Neural cell (in vitro differentiated cells): Measurements from ENCODE around the gene SLFN12. TPM values are rescaled to one million over a fixed set of nuclear protein-coding genes. Genes with fewer than 3 reads are reported as not detected.

ENCODE experiments used
- H2AFZ ChIP-seq: fragments of 200-600, 300-800 bp; sonication (generic), shearing (Covaris generic); 2 replicates; pipeline ENCODE4 v1.6.0; 2014; ENCODE audit warnings: low read depth, mild to moderate bottlenecking, antibody characterized with exemption, low read length, moderate library complexity
- H3F3A ChIP-seq: fragments of 200-600 bp; shearing (Covaris generic); 2 replicates; pipeline ENCODE4 v1.6.1; 2016; ENCODE audit warnings: mild to moderate bottlenecking, moderate library complexity, mixed read lengths, antibody characterized with exemption, low read length; ENCODE audit not compliant: insufficient read depth, poor library complexity, severe bottlenecking
- H3K27ac ChIP-seq: fragments of 200-600, 300-800 bp; sonication (generic), shearing (Covaris generic); 2 replicates; pipeline ENCODE4 v1.5.1; 2014; ENCODE audit warnings: mild to moderate bottlenecking, low read length, moderate library complexity
- H3K27me3 ChIP-seq: fragments of 300-800, 200-600 bp; sonication (generic), shearing (Covaris generic); 2 replicates; pipeline ENCODE4 v1.6.0; 2014; ENCODE audit warnings: mild to moderate bottlenecking, low read depth, low read length, moderate library complexity; ENCODE audit not compliant: insufficient read depth
- H3K36me3 ChIP-seq: fragments of 300-800, 200-600 bp; sonication (generic), shearing (Covaris generic); 2 replicates; pipeline ENCODE4 v1.5.1; 2014; ENCODE audit warnings: mild to moderate bottlenecking, antibody characterized with exemption, low read length, moderate library complexity; ENCODE audit not compliant: insufficient read depth
- H3K4me2 ChIP-seq: fragments of 300-800, 200-600 bp; sonication (generic), shearing (Covaris generic); 2 replicates; pipeline ENCODE4 v1.6.0; 2014; ENCODE audit warnings: mild to moderate bottlenecking, low read length
- H3K4me3 ChIP-seq: fragments of 300-800, 200-600 bp; sonication (generic), shearing (Covaris generic); 2 replicates; pipeline ENCODE4 v1.5.1; 2014; ENCODE audit warnings: mild to moderate bottlenecking, low read length, moderate library complexity
- H3K79me2 ChIP-seq: fragments of 200-600 bp; shearing (Covaris generic); replicated peaks from 2 replicates; pipeline ENCODE4 v1.6.0; 2014; ENCODE audit warnings: mild to moderate bottlenecking, low read length, moderate library complexity; ENCODE audit not compliant: insufficient read depth
- H3K9ac ChIP-seq: fragments of 300-800, 200-600 bp; sonication (generic), shearing (Covaris generic); 2 replicates; pipeline ENCODE4 v1.6.1; 2016; ENCODE audit warnings: mild to moderate bottlenecking, low read length, mixed read lengths
- H3K9me2 ChIP-seq: fragments of 200-600 bp; shearing (Covaris generic); 2 replicates; pipeline ENCODE4 v1.6.1; 2016; ENCODE audit warnings: mild to moderate bottlenecking, low read length, mixed read lengths; ENCODE audit not compliant: insufficient read depth
- H3K9me3 ChIP-seq: fragments of 200-600, 300-800 bp; sonication (generic), shearing (Covaris generic); 2 replicates; pipeline ENCODE4 v1.6.1; 2016; ENCODE audit warnings: mild to moderate bottlenecking, mixed run types, low read length, moderate library complexity, mixed read lengths
- H4K20me1 ChIP-seq: fragments of 200-600 bp; shearing (Covaris generic); 2 replicates; pipeline ENCODE4 v1.6.1; 2016; ENCODE audit warnings: mild to moderate bottlenecking, mixed run types; ENCODE audit not compliant: insufficient read depth
- EP300 ChIP-seq: fragments of 450-650 bp; conservative IDR thresholded peaks from 2 replicates; pipeline ENCODE4 v1.6.1; 2014; ENCODE audit warnings: antibody characterized with exemption, mild to moderate bottlenecking, moderate library complexity; ENCODE audit not compliant: poor library complexity, severe bottlenecking
- EZH2 ChIP-seq: fragments of 200-600, 300-800 bp; shearing (Covaris generic), sonication (generic); IDR thresholded peaks from 2 replicates; pipeline ENCODE4 v1.6.1; 2014; ENCODE audit warnings: antibody characterized with exemption, low read length, borderline replicate concordance, mild to moderate bottlenecking; ENCODE audit not compliant: insufficient read depth, poor library complexity, severe bottlenecking
- MXI1 ChIP-seq: fragments of 450-650 bp; conservative IDR thresholded peaks from 2 replicates; pipeline ENCODE4 v1.6.1; 2014; ENCODE audit warnings: antibody characterized with exemption, mild to moderate bottlenecking; ENCODE audit not compliant: poor library complexity, severe bottlenecking
- POLR2AphosphoS5 ChIP-seq: IDR thresholded peaks from 2 replicates; pipeline ENCODE4 v1.6.1; 2012
- RAD21 ChIP-seq: fragments of 450-650 bp; conservative IDR thresholded peaks from 2 replicates; pipeline ENCODE4 v1.6.1; 2014; ENCODE audit warnings: antibody characterized with exemption, mild to moderate bottlenecking, moderate library complexity
- SMC3 ChIP-seq: fragments of 450-650 bp; conservative IDR thresholded peaks from 2 replicates; pipeline ENCODE4 v1.6.1; 2014; ENCODE audit warnings: antibody characterized with exemption, mild to moderate bottlenecking, moderate library complexity; ENCODE audit not compliant: poor library complexity
- TAF1 ChIP-seq: IDR thresholded peaks from 2 replicates; pipeline ENCODE4 v1.6.1; 2012; ENCODE audit warnings: low read depth
- polyA plus RNA-seq: library from polyadenylated mRNA; depleted of rRNA; stranded (reverse); fragments of >200 nt; gene quantifications from 2 replicates; pipeline ENCODE4 v1.2.3, GENCODE V29; 2014
- TF ChIP-seq, protein P1 (sequence below): IDR thresholded peaks from 2 replicates; pipeline ENCODE4 v1.6.1; 2012; ENCODE audit warnings: borderline replicate concordance
- TF ChIP-seq, protein P2 (sequence below): fragments of 450-650 bp; IDR thresholded peaks from 2 replicates; pipeline ENCODE4 v1.5.1; 2014; ENCODE audit warnings: antibody characterized with exemption, mild to moderate bottlenecking, moderate library complexity; ENCODE audit not compliant: poor library complexity, severe bottlenecking

The SLFN12 gene
- polyA plus RNA-seq, 1 donor from 2014 or later, result not detected

DNA sequence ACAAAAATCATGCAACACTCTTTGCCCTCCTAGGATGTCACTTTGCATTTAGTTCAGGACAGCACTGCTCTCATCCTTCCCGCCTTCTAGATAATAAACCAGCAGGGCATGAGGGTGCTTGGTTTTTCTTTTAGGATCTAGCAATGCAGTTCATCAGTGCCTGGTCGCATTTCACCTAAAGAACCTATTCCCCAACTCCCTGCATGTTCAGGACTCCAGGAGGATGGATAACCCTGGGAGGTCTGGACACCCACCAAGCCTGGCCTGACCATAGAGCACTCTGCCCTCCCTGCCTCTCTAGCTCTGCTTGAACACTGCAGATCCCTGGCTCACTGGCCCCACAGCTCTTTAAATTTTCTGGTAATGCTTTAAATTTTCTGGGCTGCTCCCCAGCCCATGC is 2.6 kb downstream of the SLFN12 start:
- H3F3A ChIP-seq, result no peaks in the 10 kb centered on the region
- no peak overlapping the region for H3K4me2 ChIP-seq
- no peak overlapping the region for H3K27ac ChIP-seq
- no peaks in the 10 kb centered on the region for H3K27me3 ChIP-seq
- no peaks in the 10 kb centered on the region for H3K79me2 ChIP-seq
- H3K9me3 ChIP-seq, result no peaks in the 10 kb centered on the region
- no peak overlapping the region for H2AFZ ChIP-seq
- H3K9me2 ChIP-seq, result no peaks in the 10 kb centered on the region
- no peaks in the 10 kb centered on the region for H3K36me3 ChIP-seq
- H3K9ac ChIP-seq, result no peak overlapping the region
- H4K20me1 ChIP-seq, result no peaks in the 10 kb centered on the region
- no peak overlapping the region for H3K4me3 ChIP-seq
- TF ChIP-seq POLR2AphosphoS5 (no peak), SMC3 (no peak), TAF1 (no peak), RAD21 (no peak), MXI1 (no peak), EZH2 (no peak), EP300 (no peak)
- TF ChIP-seq, protein P1, sequence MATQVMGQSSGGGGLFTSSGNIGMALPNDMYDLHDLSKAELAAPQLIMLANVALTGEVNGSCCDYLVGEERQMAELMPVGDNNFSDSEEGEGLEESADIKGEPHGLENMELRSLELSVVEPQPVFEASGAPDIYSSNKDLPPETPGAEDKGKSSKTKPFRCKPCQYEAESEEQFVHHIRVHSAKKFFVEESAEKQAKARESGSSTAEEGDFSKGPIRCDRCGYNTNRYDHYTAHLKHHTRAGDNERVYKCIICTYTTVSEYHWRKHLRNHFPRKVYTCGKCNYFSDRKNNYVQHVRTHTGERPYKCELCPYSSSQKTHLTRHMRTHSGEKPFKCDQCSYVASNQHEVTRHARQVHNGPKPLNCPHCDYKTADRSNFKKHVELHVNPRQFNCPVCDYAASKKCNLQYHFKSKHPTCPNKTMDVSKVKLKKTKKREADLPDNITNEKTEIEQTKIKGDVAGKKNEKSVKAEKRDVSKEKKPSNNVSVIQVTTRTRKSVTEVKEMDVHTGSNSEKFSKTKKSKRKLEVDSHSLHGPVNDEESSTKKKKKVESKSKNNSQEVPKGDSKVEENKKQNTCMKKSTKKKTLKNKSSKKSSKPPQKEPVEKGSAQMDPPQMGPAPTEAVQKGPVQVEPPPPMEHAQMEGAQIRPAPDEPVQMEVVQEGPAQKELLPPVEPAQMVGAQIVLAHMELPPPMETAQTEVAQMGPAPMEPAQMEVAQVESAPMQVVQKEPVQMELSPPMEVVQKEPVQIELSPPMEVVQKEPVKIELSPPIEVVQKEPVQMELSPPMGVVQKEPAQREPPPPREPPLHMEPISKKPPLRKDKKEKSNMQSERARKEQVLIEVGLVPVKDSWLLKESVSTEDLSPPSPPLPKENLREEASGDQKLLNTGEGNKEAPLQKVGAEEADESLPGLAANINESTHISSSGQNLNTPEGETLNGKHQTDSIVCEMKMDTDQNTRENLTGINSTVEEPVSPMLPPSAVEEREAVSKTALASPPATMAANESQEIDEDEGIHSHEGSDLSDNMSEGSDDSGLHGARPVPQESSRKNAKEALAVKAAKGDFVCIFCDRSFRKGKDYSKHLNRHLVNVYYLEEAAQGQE, result no peak
- TF ChIP-seq, protein P2, sequence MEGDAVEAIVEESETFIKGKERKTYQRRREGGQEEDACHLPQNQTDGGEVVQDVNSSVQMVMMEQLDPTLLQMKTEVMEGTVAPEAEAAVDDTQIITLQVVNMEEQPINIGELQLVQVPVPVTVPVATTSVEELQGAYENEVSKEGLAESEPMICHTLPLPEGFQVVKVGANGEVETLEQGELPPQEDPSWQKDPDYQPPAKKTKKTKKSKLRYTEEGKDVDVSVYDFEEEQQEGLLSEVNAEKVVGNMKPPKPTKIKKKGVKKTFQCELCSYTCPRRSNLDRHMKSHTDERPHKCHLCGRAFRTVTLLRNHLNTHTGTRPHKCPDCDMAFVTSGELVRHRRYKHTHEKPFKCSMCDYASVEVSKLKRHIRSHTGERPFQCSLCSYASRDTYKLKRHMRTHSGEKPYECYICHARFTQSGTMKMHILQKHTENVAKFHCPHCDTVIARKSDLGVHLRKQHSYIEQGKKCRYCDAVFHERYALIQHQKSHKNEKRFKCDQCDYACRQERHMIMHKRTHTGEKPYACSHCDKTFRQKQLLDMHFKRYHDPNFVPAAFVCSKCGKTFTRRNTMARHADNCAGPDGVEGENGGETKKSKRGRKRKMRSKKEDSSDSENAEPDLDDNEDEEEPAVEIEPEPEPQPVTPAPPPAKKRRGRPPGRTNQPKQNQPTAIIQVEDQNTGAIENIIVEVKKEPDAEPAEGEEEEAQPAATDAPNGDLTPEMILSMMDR, result no peak

DNA sequence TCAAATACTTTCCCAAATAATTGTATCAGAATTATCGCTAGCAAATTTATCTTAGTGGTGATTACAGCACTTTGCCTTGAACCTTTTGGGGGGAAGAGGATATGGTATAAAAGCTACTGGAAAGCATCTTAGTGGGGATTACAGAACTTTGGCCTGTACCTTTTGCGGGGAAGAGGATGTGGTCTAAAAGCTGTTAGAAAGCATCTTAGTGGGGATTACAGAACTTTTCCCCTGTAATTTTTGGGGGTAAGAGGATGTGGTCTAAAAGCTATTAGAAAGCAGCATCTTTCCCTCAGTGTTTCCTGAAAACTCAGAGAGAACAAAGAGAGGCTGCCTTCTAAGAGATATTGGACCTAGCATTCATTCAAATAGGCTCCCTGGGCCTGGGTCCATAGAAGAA is 4.1 kb downstream of the SLFN12 start:
- Histone ChIP-seq H2AFZ (no peak overlapping the region), H3K4me3 (no peak overlapping the region), H3K9ac (no peak overlapping the region), H3K9me2 (no peaks in the 10 kb centered on the region), H3K36me3 (no peaks in the 10 kb centered on the region), H4K20me1 (no peaks in the 10 kb centered on the region), H3F3A (no peaks in the 10 kb centered on the region), H3K79me2 (no peaks in the 10 kb centered on the region), H3K27me3 (no peaks in the 10 kb centered on the region), H3K27ac (no peak overlapping the region), H3K9me3 (no peaks in the 10 kb centered on the region), H3K4me2 (no peak overlapping the region)
- TF ChIP-seq EP300 (no peak), POLR2AphosphoS5 (no peak), EZH2 (no peak), TAF1 (no peak), MXI1 (no peak), RAD21 (no peak), SMC3 (no peak)
- TF ChIP-seq, protein P2, result no peak
- TF ChIP-seq, protein P1, result no peak
